ENCODE measurements around the gene SEC24D.
"Not testable (repeated sequence)": the region's sequence is repeated elsewhere in the genome, so short reads cannot be mapped to it uniquely, and the experiment has no call there.

SEC24D gene

DNA sequence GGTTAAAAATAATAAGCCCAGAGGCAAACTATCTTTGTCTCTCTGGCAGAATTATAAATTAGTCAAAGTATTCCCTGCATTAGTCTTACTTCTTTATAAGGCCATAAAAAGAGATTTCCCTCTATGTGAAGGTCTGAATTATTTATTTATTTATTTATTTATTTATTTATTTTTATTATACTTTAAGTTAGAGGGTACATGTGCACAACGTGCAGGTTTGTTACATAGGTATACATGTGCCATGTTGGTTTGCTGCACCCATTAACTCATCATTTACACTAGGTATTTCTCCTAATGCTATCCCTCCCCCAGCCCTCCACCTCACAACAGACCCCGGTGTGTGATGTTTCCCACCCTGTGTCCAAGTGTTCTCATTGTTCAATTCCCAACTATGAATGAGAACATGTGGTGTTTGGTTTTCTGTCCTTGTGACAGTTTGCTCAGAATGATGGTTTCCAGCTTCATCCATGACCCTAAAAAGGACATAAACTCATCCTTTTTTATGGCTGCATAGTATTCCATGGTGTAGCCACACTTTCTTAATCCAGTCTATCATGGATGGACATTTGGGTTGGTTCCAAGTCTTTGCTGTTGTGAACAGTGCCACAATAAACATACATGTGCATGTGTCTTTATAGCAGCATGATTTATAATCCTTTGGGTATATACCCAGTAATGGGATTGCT lies 58.8 kb downstream of the SEC24D start:
- H3K9me3 Mint-ChIP-seq; H3K27me3 Mint-ChIP-seq; H3K4me3 Mint-ChIP-seq; H3K27ac Mint-ChIP-seq; H3K4me1 Mint-ChIP-seq (ENCODE audit: low read depth); H3K36me3 Mint-ChIP-seq (ENCODE audit: low read depth): not testable (repeated sequence)

DNA sequence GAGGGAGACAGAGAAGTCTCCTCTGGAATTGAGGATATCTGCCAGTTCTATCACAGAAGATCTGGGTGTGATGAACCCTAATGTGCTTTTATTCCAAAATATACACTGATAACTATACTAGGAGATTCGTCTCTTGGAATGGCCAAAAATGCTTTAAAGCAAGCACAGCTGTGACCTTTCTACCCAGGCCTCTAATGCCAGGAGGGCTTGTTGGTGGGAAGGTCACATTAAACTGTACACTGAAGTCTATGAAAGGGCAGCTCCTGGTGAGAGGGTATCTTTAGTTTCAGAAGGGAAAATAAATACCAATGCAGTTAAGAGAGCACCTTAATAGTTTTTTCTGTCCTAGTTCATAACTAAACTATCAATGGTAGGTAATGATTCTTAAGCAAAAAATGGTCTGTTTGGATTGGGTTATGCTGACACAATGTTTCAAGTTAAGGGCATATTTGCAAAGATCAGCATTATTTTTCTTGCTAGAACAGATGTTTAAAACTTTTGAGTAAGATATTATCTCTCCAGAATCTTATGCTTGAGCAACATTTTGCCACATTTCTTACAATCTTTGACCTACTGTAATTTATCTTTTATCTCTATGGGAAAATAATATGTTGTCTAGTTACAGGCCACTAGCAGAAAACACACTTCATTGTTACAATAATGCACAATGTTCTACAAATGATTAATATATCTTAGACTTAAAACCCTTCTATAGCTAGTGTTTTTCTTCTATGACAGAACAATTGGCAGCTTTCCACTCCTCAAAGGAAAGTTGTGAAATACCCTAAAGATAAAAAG lies 59.6 kb downstream of the SEC24D start:
- peaks cover under 1% of the 10 kb centered on the region for H3K36me3 Mint-ChIP-seq (ENCODE audit: low read depth)
- no peaks in the 10 kb centered on the region for H3K9me3 Mint-ChIP-seq
- no peaks in the 10 kb centered on the region for H3K27me3 Mint-ChIP-seq
- no peak overlapping the region for H3K4me3 Mint-ChIP-seq
- H3K27ac Mint-ChIP-seq: no peak overlapping the region
- H3K4me1 Mint-ChIP-seq (ENCODE audit: low read depth): no peaks in the 10 kb centered on the region

DNA sequence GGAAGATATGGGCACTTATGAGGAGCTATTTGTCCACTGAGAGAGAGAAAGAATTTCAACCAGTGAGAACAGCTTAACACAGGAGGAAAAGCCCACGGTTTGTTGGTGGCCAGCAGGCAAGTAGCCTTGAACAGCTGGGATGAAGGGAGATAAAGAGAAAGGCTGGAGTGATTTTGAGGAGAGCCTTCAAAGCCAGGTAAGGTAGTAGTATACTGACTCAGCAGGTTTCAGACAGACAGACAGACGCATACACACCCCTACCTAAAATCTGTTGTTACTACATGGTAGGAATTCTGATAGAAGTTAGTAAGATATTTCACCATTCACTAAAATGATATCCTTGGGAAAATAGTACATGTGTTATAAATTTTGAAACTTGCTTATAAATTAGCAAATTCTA lies 60.5 kb downstream of the SEC24D start:
- Mint-ChIP-seq H3K36me3 (ENCODE audit: low read depth) (no peaks in the 10 kb centered on the region), H3K4me3 (no peak overlapping the region), H3K4me1 (ENCODE audit: low read depth) (no peaks in the 10 kb centered on the region), H3K9me3 (no peaks in the 10 kb centered on the region), H3K27me3 (no peaks in the 10 kb centered on the region), H3K27ac (no peak overlapping the region)

DNA sequence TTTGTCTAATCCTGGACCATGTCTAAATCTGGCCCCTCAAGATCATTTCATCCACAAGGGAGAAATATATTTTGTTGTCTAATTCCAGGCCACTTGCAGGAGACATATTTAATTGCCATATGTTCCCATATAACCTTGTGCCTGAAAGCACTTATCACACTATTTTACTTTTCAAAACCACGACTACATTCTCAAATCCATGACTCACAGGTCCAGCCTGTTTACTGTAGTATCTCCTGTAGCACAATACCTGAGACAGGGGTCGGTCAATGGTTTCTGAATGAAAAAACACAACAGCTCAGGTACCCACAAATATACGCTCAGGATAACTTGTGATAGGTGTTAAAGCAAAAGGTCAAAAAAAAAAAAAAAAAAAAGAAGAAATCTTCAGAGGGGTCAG lies 60.9 kb downstream of the SEC24D start:
- H3K9me3 Mint-ChIP-seq: no peaks in the 10 kb centered on the region
- no peak overlapping the region for H3K4me3 Mint-ChIP-seq
- H3K27ac Mint-ChIP-seq: no peak overlapping the region
- no peaks in the 10 kb centered on the region for H3K36me3 Mint-ChIP-seq (ENCODE audit: low read depth)
- no peaks in the 10 kb centered on the region for H3K4me1 Mint-ChIP-seq (ENCODE audit: low read depth)
- no peaks in the 10 kb centered on the region for H3K27me3 Mint-ChIP-seq

DNA sequence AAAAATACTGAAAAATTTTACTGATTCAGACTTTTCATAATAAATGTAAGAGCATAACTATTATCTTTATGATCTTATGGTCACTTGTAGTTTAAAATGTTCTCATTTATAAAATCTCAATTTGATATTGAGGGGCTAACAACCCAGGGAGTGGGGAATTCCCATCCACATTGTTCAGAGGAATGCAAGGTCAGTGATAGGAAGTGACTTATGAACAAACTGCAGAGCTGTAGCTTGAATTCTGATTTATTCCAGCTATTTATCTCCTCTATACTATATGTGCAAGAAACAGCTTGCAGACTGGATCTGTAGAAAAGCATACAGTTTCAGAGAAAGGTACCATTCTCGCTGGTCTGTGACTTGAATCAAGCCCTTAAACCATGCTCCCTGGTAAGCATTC lies 61.6 kb downstream of the SEC24D start:
- H3K27ac Mint-ChIP-seq: no peak overlapping the region
- H3K36me3 Mint-ChIP-seq (ENCODE audit: low read depth): no peaks in the 10 kb centered on the region
- no peaks in the 10 kb centered on the region for H3K4me1 Mint-ChIP-seq (ENCODE audit: low read depth)
- H3K27me3 Mint-ChIP-seq: no peaks in the 10 kb centered on the region
- H3K4me3 Mint-ChIP-seq: no peak overlapping the region
- no peaks in the 10 kb centered on the region for H3K9me3 Mint-ChIP-seq

DNA sequence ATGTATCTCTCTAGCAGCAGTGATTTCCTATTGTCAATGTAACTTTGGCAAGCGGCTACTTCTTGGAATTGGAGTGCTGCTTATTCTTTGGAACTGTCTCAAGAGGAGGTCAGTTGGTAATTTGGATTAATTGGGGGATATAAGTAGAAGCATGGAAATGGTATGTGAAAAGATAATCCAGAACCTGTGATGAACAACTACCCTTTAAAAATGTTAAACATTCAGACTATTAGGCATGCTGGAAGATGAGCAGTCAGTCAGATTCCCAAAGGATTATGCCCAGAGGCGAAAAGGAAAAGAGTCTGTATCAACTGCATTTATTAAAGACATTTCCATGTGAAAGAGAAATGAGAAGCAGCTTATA lies 62.5 kb downstream of the SEC24D start:
- no peaks in the 10 kb centered on the region for H3K4me1 Mint-ChIP-seq (ENCODE audit: low read depth)
- no peaks in the 10 kb centered on the region for H3K27me3 Mint-ChIP-seq
- H3K36me3 Mint-ChIP-seq (ENCODE audit: low read depth): no peaks in the 10 kb centered on the region
- no peaks in the 10 kb centered on the region for H3K9me3 Mint-ChIP-seq
- H3K4me3 Mint-ChIP-seq: no peak overlapping the region
- H3K27ac Mint-ChIP-seq: no peak overlapping the region

DNA sequence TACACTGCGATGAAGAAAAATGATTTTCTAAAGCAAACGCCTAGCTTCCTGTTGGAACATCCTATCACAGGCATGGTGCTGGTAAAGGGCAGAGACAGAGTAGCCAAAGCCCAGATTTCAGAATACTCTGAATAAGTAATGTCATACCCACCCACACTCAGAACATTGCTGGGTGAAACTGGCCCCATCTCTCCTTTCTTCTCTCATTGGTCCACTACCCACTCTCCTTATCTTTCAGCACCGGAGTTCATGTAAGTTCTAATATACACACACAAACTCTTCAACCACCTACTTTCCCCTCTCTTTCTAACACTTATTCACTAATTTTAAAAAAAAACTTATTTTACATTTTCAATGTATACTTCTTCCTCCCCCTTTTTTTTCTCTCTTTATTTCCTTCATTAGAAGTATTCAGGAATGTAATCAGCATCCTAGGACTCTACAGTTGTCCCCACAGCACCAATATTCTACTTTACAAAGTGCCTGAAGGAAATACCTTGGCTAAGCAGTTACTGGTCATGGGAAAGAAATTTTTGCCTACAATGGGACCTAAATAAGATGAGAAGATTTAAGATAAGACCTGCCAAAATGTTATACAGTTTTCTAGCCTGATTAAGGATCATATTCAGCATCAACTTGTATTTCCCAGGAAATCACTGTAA lies 63.0 kb downstream of the SEC24D start:
- Mint-ChIP-seq H3K4me1 (ENCODE audit: low read depth) (no peaks in the 10 kb centered on the region), H3K27ac (no peak overlapping the region), H3K9me3 (no peaks in the 10 kb centered on the region), H3K36me3 (ENCODE audit: low read depth) (peaks cover 4% of the 10 kb centered on the region), H3K27me3 (no peaks in the 10 kb centered on the region), H3K4me3 (no peak overlapping the region)

DNA sequence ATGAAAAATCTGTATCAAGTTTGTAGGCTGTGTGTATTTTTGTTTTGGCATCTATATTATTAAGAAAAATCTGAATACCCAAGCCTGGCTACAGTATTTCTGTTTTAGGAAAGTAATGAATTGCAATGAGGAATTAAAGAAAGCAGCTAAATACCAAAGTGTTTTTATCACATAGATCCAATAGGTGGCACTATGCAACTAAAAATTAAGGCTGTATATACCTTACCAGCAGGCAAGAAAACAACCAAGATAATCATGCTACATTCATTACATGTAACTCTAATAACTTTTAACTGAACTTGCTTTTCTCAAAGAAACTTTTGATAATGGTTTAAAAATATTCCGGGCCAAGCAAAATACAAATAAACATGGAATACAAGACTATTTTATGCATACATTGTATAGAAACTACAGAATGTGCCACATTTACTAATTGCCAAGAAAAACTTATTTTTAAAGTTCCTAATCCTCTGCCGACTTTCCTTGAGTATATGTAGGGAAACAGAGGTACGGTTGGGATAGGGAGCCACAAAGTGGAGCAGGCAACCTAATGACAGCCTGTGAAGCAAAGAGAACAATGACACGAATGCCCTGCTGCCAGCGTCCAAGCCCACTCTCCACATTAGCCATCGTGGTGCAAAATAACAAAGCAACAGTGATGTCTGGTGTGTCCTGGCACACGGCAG lies 63.7 kb downstream of the SEC24D start:
- no peak overlapping the region for H3K4me3 Mint-ChIP-seq
- no peaks in the 10 kb centered on the region for H3K27me3 Mint-ChIP-seq
- H3K9me3 Mint-ChIP-seq: no peaks in the 10 kb centered on the region
- H3K36me3 Mint-ChIP-seq (ENCODE audit: low read depth): peaks cover 8% of the 10 kb centered on the region
- H3K27ac Mint-ChIP-seq: no peak overlapping the region
- H3K4me1 Mint-ChIP-seq (ENCODE audit: low read depth): no peaks in the 10 kb centered on the region

DNA sequence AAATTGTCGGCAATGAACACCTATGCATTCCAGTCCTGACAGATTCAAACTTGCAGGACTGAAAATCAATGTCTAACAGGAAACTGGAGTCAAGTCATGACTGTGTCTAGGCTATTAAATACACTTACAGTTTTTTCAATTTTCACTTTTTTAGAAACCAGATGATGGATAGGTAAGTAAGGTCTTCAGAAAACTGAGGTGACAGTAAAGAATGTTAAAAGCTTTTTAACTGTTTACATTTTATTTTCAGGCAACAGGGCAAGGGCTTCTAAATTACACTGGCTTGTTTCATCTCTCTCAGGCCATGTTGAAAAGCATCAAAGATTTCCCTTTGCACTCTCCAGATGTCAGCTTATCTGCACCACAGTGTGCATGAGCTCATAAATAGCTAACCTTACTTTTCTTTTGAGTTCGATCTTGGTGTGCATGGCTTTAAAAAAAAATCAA lies 65.2 kb downstream of the SEC24D start:
- Mint-ChIP-seq H3K27me3 (no peaks in the 10 kb centered on the region), H3K9me3 (no peaks in the 10 kb centered on the region), H3K4me1 (ENCODE audit: low read depth) (no peaks in the 10 kb centered on the region), H3K36me3 (ENCODE audit: low read depth) (peaks cover 23% of the 10 kb centered on the region), H3K4me3 (no peak overlapping the region), H3K27ac (no peak overlapping the region)

DNA sequence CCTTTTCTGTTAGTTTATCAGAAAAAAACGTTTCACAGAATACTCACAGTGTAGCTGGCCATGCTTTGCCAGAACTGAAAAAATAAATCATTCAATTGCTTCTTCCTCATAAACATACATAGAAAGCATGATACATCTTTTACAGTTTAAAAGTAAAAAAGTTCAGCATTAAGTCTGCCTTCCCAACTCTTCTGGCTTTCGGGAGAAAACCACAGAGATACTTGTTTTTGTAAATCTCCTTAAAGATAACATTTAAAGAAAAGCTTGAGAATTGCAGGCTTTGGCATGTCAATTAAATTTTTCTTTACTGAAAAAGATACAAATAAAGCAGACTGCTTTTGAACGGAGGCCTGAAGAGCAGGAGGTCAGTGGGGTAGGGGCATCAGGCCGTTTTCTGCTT lies 66.8 kb downstream of the SEC24D start:
- H3K4me1 Mint-ChIP-seq (ENCODE audit: low read depth): no peaks in the 10 kb centered on the region
- no peaks in the 10 kb centered on the region for H3K27me3 Mint-ChIP-seq
- H3K9me3 Mint-ChIP-seq: no peaks in the 10 kb centered on the region
- no peak overlapping the region for H3K27ac Mint-ChIP-seq
- no peak overlapping the region for H3K4me3 Mint-ChIP-seq
- peaks cover 30% of the 10 kb centered on the region for H3K36me3 Mint-ChIP-seq (ENCODE audit: low read depth)

DNA sequence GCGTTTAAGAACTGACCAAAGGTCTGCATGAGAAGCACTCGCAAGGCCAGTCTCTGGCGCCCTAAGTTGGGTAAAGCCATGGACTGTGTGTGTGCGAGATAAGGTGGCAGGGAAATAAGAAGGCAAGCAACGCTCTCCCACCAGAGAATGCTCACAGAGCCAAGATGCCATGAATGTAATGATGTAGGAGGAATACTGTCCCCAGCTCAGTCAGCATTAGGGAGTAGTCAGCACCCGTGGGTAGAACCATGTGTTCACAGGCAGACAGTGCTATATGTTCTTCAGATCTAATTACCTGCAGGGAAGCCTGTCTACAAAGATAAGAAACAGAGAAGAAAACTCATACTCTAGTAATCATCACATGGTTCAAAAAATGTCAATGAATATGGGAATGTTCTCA lies 68.8 kb downstream of the SEC24D start:
- peaks cover 44% of the 10 kb centered on the region for H3K36me3 Mint-ChIP-seq (ENCODE audit: low read depth)
- no peak overlapping the region for H3K27ac Mint-ChIP-seq
- H3K27me3 Mint-ChIP-seq: no peaks in the 10 kb centered on the region
- H3K4me1 Mint-ChIP-seq (ENCODE audit: low read depth): no peaks in the 10 kb centered on the region
- no peaks in the 10 kb centered on the region for H3K9me3 Mint-ChIP-seq
- no peak overlapping the region for H3K4me3 Mint-ChIP-seq

DNA sequence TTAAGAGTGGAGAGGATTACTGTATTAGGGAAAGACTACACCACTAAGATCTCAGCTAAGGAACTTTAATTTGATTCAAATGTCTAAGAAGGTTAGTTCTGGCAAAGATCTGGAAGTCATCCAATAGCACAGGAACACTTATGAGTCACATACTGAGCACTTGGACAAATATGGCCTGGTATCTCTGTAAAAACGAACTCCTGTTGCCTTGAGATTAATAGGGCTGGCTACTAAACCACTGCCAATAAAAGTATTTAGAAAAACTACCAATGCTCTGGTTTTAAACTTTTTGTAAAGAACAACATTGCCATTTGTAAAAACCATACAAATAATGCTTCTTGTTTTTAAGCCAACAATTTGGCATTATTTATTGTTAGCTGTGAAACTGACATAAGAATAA lies 70.5 kb downstream of the SEC24D start:
- H3K4me3 Mint-ChIP-seq: no peak overlapping the region
- no peaks in the 10 kb centered on the region for H3K27me3 Mint-ChIP-seq
- H3K36me3 Mint-ChIP-seq (ENCODE audit: low read depth): peaks cover 55% of the 10 kb centered on the region
- peaks cover under 1% of the 10 kb centered on the region for H3K4me1 Mint-ChIP-seq (ENCODE audit: low read depth)
- no peak overlapping the region for H3K27ac Mint-ChIP-seq
- no peaks in the 10 kb centered on the region for H3K9me3 Mint-ChIP-seq

DNA sequence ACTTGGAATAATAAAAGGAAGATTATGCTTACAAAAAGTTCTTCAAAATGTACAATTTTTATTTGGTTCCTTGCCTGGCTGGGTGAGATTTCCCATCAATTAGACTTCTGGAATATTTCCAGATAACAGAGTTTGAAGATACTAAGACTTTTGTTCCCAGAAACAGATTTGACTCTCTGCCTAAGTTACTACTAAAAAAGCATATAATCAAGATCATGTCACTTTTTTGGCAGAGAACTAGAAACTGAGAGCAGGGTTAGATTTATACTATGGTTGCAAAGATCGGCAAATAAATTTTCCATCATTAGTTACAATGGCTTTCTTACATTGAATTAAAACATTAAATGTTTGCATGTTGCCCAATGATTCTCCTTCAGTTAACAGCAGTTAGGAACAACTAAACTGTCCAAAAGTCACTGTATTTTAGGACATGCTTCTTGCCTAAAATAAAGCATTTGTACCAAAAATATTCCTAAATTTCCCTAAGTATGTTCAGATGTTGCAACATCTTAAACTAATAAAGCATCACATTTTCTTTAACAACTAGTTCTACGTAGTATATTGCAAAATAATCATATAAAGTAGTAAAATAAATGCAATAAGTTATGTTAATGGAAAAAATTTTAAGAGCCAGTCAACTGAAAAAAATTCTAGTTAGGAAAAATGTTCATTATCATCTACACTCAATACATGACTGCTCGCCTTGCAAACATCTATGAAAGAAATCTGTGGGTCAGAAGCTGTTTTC lies 73.0 kb downstream of the SEC24D start:
- Mint-ChIP-seq H3K27me3 (no peaks in the 10 kb centered on the region), H3K4me1 (ENCODE audit: low read depth) (peaks cover 5% of the 10 kb centered on the region), H3K36me3 (ENCODE audit: low read depth) (peaks cover 66% of the 10 kb centered on the region), H3K9me3 (no peaks in the 10 kb centered on the region), H3K4me3 (no peak overlapping the region), H3K27ac (no peak overlapping the region)

DNA sequence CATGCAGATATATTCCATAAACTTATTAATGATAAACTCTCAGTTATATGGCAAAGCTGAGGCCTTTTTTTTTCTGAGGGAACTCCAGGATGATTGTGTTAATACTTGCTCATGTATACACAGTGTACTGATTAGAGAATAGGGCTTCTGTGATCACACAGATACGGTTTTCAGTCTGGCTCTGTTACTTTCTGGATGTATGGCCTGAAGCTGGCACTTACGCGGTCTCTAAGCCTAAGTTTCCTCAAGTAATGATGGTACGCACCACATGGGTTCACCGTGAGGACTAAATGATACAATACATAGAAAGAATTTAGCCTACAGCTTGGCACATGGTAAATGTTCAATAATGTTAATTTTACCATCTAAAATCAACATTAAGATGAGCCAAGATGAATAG lies 73.8 kb downstream of the SEC24D start:
- Mint-ChIP-seq H3K36me3 (ENCODE audit: low read depth) (peaks cover 63% of the 10 kb centered on the region), H3K27me3 (no peaks in the 10 kb centered on the region), H3K9me3 (no peaks in the 10 kb centered on the region), H3K4me1 (ENCODE audit: low read depth) (peaks cover 5% of the 10 kb centered on the region), H3K27ac (no peak overlapping the region), H3K4me3 (no peak overlapping the region)
